ENCODE results near the gene THSD4.

GRCh38 chr15:71223516-71223915 lies 108.2 kb downstream of the THSD4 start:
- TF ChIP-seq CTCF (conservative IDR thresholded peaks at IDR 0.05; ENCODE audit: low read length) (no peak), EZH2phosphoT487 (IDR thresholded peaks at IDR 0.05; ENCODE audit: borderline replicate concordance, low read depth, low read length) (no peak)
